Measurements from ENCODE around the gene SEC14L1. TPM values are rescaled to one million over a fixed set of nuclear protein-coding genes. Genes with fewer than 3 reads are reported as not detected.

Gene SEC14L1
- total RNA-seq, 1 donor from 2014 or later, result 79.6 TPM

GRCh38 chr17:77184474-77184873 is 43.7 kb downstream of the SEC14L1 start:
- H3K4me3 Mint-ChIP-seq, result no peak overlapping the region
- DNase-seq (no peak), ATAC-seq (ENCODE audit: low read depth) (no peak)
- CTCF ChIA-PET, result no interaction called here
- POLR2A ChIA-PET, result interaction anchor here (1.4 kb wide), 1 partner anchor 18 kb away, joined by 3 read pairs; no protein-coding TSS in a partner anchor
- peaks cover 43% of the 10 kb centered on the region for H3K4me1 Mint-ChIP-seq
- intact Hi-C loops (cut with micrococcal nuclease), result no loop called here
- H3K27ac Mint-ChIP-seq, result no peak overlapping the region
- TF ChIP-seq CTCF (IDR thresholded peaks at IDR 0.05), result no peak
- no peaks in the 10 kb centered on the region for H3K9me3 Mint-ChIP-seq
- peaks cover 11% of the 10 kb centered on the region for H3K36me3 Mint-ChIP-seq (ENCODE audit: low read depth)
- no peaks in the 10 kb centered on the region for H3K27me3 Mint-ChIP-seq

- Mint-ChIP-seq H3K4me3 (no peak overlapping the region), H3K4me1 (peaks cover 50% of the 10 kb centered on the region), H3K9me3 (no peaks in the 10 kb centered on the region), H3K27ac (no peak overlapping the region), H3K36me3 (ENCODE audit: low read depth) (peaks cover 14% of the 10 kb centered on the region), H3K27me3 (no peaks in the 10 kb centered on the region)
- intact Hi-C loops (cut with micrococcal nuclease), result no loop called here
- POLR2A ChIA-PET, result interaction anchor here (1.4 kb wide), 1 partner anchor 17 kb away, joined by 3 read pairs; no protein-coding TSS in a partner anchor
- CTCF ChIA-PET, result interaction anchor here (0.7 kb wide), 1 partner anchor 98 kb away, joined by 3 read pairs; no protein-coding TSS in a partner anchor
- ATAC-seq (ENCODE audit: low read depth), result no peak
- no peak for TF ChIP-seq CTCF (IDR thresholded peaks at IDR 0.05)
- no peak for DNase-seq
Measured at GRCh38 chr17:77185137-77185536, 44.4 kb downstream of the SEC14L1 start.

GRCh38 chr17:77186141-77186604 is 45.4 kb downstream of the SEC14L1 start:
- H3K9me3 Mint-ChIP-seq, result no peaks in the 10 kb centered on the region
- intact Hi-C loops (cut with micrococcal nuclease), result no loop called here
- no peaks in the 10 kb centered on the region for H3K27me3 Mint-ChIP-seq
- no peak overlapping the region for H3K4me3 Mint-ChIP-seq
- peaks cover 54% of the 10 kb centered on the region for H3K4me1 Mint-ChIP-seq
- TF ChIP-seq CTCF (IDR thresholded peaks at IDR 0.05), result no peak
- H3K36me3 Mint-ChIP-seq (ENCODE audit: low read depth), result peaks cover 12% of the 10 kb centered on the region
- no peak overlapping the region for H3K27ac Mint-ChIP-seq
- peak; percentile 45 for ATAC-seq (ENCODE audit: low read depth)
- ChIA-PET CTCF (no interaction called here), POLR2A (interaction anchor here (1.0 kb wide), 1 partner anchor 79 kb away, joined by 3 read pairs; no protein-coding TSS in a partner anchor)
- peak; percentile 31 for DNase-seq

GRCh38 chr17:77188084-77189066 is 47.6 kb downstream of the SEC14L1 start:
- CTCF ChIA-PET, result interaction anchor here (1.1 to 1.4 kb wide), 2 partner anchors 43 to 100 kb away, joined by 3 to 5 read pairs; no protein-coding TSS in a partner anchor
- ATAC-seq (ENCODE audit: low read depth), result no peak
- Mint-ChIP-seq H3K4me1 (peaks cover 33% of the 10 kb centered on the region), H3K36me3 (ENCODE audit: low read depth) (peaks cover 32% of the 10 kb centered on the region), H3K27me3 (no peaks in the 10 kb centered on the region), H3K9me3 (no peaks in the 10 kb centered on the region), H3K27ac (peak overlapping the region; percentile 79), H3K4me3 (peak overlapping the region; percentile 66)
- intact Hi-C loops (cut with micrococcal nuclease), result loop anchor here (2.0 kb wide), 1 partner anchor 48 kb away; the partner anchor contains the start of gene SEC14L1
- POLR2A ChIA-PET, result interaction anchor here (0.7 to 2.9 kb wide), 8 partner anchors 22 to 770 kb away, joined by 3 to 29 read pairs (median 4); partner anchors contain the start of genes SEC14L1 and TNRC6C
- DNase-seq, result no peak
- TF ChIP-seq CTCF (IDR thresholded peaks at IDR 0.05), result no peak
